Activated CD8-positive, alpha-beta T cell treated with anti-CD3 and anti-CD28 coated beads for 36 hours (primary cell): ENCODE measurements around the gene NKAIN2. TPM values are rescaled to one million over a fixed set of nuclear protein-coding genes. Genes with fewer than 3 reads are reported as not detected.

Experiments used
- ATAC-seq: fragments of 200-7000 bp; cut with Tn5 transposase; one replicate; pipeline ENCODE4 v1.10.0; 2021; ENCODE audit warnings: mild to moderate bottlenecking, moderate library complexity
- CTCF ChIA-PET: fragments of 350-600 bp; sonication (Branson Sonifier 250); formaldehyde crosslinking; loops from one replicate; lab custom pipeline; 2021; ENCODE audit warnings: antibody characterized with exemption; lab: Charles Lee
- POLR2A ChIA-PET: fragments of 350-600 bp; sonication (Branson Sonifier 250); formaldehyde crosslinking; loops from one replicate; lab custom pipeline; 2021; ENCODE audit warnings: antibody characterized with exemption; lab: Charles Lee
- DNase-seq: peaks from one replicate; pipeline ENCODE4 v3.0.0-alpha.2; 2020
- H3K27ac Mint-ChIP-seq: one replicate; pipeline ENCODE4 v1.8.0; 2021; ENCODE audit warnings: mild to moderate bottlenecking, mixed read lengths
- H3K27me3 Mint-ChIP-seq: one replicate; pipeline ENCODE4 v1.8.0; 2021; ENCODE audit warnings: mixed read lengths
- H3K36me3 Mint-ChIP-seq: one replicate; pipeline ENCODE4 v1.8.0; 2021; ENCODE audit warnings: low read depth, mixed read lengths
- H3K4me1 Mint-ChIP-seq: one replicate; pipeline ENCODE4 v1.8.0; 2021; ENCODE audit warnings: low read depth, mixed read lengths
- H3K4me3 Mint-ChIP-seq: one replicate; pipeline ENCODE4 v1.8.0; 2021; ENCODE audit warnings: mild to moderate bottlenecking, moderate library complexity, mixed read lengths
- H3K9me3 Mint-ChIP-seq: one replicate; pipeline ENCODE4 v1.8.0; 2021; ENCODE audit warnings: mixed read lengths
- intact Hi-C: fragments of 100-400 bp; cut with micrococcal nuclease; formaldehyde crosslinking; loops from one replicate; pipeline ENCODE4 v1.10.0; 2022
- total RNA-seq, 2 experiments: library from RNA; stranded (reverse); gene quantifications; one replicate each; pipeline ENCODE4 v1.2.3, GENCODE V29; 2021
- TF ChIP-seq, protein P1 (sequence below): fragments of 200-600 bp; IDR thresholded peaks from one replicate; pipeline ENCODE4 v1.8.0; 2022; ENCODE audit warnings: antibody characterized with exemption, mild to moderate bottlenecking

Gene NKAIN2
- total RNA-seq, 2 experiments from 2014 or later, result not detected

GRCh38 chr6:124590001-124590400 is 786.3 kb downstream of the NKAIN2 start:
- CTCF ChIA-PET, result interaction anchor here (1.3 kb wide), 1 partner anchor 8 kb away, joined by 3 read pairs; no protein-coding TSS in a partner anchor
- TF ChIP-seq, protein P1, sequence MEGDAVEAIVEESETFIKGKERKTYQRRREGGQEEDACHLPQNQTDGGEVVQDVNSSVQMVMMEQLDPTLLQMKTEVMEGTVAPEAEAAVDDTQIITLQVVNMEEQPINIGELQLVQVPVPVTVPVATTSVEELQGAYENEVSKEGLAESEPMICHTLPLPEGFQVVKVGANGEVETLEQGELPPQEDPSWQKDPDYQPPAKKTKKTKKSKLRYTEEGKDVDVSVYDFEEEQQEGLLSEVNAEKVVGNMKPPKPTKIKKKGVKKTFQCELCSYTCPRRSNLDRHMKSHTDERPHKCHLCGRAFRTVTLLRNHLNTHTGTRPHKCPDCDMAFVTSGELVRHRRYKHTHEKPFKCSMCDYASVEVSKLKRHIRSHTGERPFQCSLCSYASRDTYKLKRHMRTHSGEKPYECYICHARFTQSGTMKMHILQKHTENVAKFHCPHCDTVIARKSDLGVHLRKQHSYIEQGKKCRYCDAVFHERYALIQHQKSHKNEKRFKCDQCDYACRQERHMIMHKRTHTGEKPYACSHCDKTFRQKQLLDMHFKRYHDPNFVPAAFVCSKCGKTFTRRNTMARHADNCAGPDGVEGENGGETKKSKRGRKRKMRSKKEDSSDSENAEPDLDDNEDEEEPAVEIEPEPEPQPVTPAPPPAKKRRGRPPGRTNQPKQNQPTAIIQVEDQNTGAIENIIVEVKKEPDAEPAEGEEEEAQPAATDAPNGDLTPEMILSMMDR, result no peak
- no peak overlapping the region for H3K4me3 Mint-ChIP-seq

GRCh38 chr6:124599656-124600055 is 796.0 kb downstream of the NKAIN2 start:
- no peaks in the 10 kb centered on the region for H3K4me1 Mint-ChIP-seq
- CTCF ChIA-PET, result no interaction called here
- no peaks in the 10 kb centered on the region for H3K9me3 Mint-ChIP-seq

More at GRCh38 chr6:124590001-124590400, 786.3 kb downstream of the NKAIN2 start:
- Mint-ChIP-seq H3K36me3 (no peaks in the 10 kb centered on the region), H3K27ac (no peak overlapping the region), H3K27me3 (no peaks in the 10 kb centered on the region), H3K4me1 (no peaks in the 10 kb centered on the region), H3K9me3 (peaks cover 2% of the 10 kb centered on the region)
- DNase-seq, result no peak
- POLR2A ChIA-PET, result no interaction called here
- ATAC-seq, result no peak
- intact Hi-C loops, result no loop called here

GRCh38 chr6:124604719-124605118 is 801.1 kb downstream of the NKAIN2 start:
- POLR2A ChIA-PET, result no interaction called here
- CTCF ChIA-PET, result no interaction called here
- Mint-ChIP-seq H3K9me3 (no peaks in the 10 kb centered on the region), H3K36me3 (no peaks in the 10 kb centered on the region), H3K4me3 (no peak overlapping the region), H3K4me1 (no peaks in the 10 kb centered on the region), H3K27ac (no peak overlapping the region), H3K27me3 (no peaks in the 10 kb centered on the region)
- TF ChIP-seq, protein P1, result no peak
- DNase-seq (no peak), ATAC-seq (no peak)
- intact Hi-C loops, result no loop called here

More at GRCh38 chr6:124599656-124600055, 796.0 kb downstream of the NKAIN2 start:
- TF ChIP-seq, protein P1, result no peak
- ATAC-seq (no peak), DNase-seq (no peak)
- no peak overlapping the region for H3K27ac Mint-ChIP-seq
- H3K27me3 Mint-ChIP-seq, result no peaks in the 10 kb centered on the region
- no peaks in the 10 kb centered on the region for H3K36me3 Mint-ChIP-seq
- intact Hi-C loops, result no loop called here
- no peak overlapping the region for H3K4me3 Mint-ChIP-seq
- POLR2A ChIA-PET, result no interaction called here

DNA sequence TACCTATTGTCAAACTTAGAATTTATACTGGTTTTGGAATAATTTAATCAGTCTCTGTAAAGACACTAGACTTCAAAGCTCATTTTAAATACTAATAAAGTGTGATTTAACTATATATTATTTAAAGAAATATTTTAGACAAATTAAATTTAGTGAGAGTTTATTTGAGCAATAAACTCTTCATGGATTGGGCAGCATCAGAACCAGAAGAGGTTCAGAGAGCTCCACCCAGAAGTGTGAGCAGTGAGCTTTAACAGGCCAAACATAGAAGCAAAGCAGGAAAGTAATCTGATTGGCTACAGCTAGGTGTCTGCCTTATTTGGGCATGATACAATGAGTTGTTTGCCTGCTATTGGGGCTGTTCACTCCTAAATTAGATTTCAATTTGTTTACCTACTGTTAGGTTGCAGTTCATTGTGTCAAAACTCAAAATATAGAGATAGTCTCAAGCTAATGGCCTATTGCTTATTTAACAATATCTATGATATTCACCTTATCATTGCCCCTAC is 803.5 kb downstream of the NKAIN2 start:
- CTCF ChIA-PET, result no interaction called here
- ATAC-seq, result no peak

GRCh38 chr6:124613031-124613430 is 809.4 kb downstream of the NKAIN2 start:
- H3K4me1 Mint-ChIP-seq, result no peaks in the 10 kb centered on the region
- no peak overlapping the region for H3K27ac Mint-ChIP-seq
- intact Hi-C loops, result no loop called here
- POLR2A ChIA-PET, result no interaction called here
- H3K36me3 Mint-ChIP-seq, result no peaks in the 10 kb centered on the region
- no peaks in the 10 kb centered on the region for H3K27me3 Mint-ChIP-seq
- CTCF ChIA-PET, result no interaction called here
- H3K9me3 Mint-ChIP-seq, result no peaks in the 10 kb centered on the region
- TF ChIP-seq, protein P1, result no peak
- H3K4me3 Mint-ChIP-seq, result no peak overlapping the region
- ATAC-seq (no peak), DNase-seq (no peak)

More for the DNA sequence above, 803.5 kb downstream of the NKAIN2 start:
- POLR2A ChIA-PET, result no interaction called here
- Mint-ChIP-seq H3K4me1 (no peaks in the 10 kb centered on the region), H3K27me3 (no peaks in the 10 kb centered on the region), H3K4me3 (no peak overlapping the region), H3K36me3 (no peaks in the 10 kb centered on the region), H3K9me3 (no peaks in the 10 kb centered on the region), H3K27ac (no peak overlapping the region)
- intact Hi-C loops, result no loop called here
- TF ChIP-seq, protein P1, result no peak
- DNase-seq, result no peak
